ENCODE results near the gene ZBTB24.

GRCh38 chr6:109477184-109477583 lies 5.8 kb downstream of the ZBTB24 start:
- TF ChIP-seq SALL2 (CRISPR knock-in tag; IDR thresholded peaks at IDR 0.05) = no peak
- TF ChIP-seq TEF (CRISPR knock-in tag; IDR thresholded peaks at IDR 0.05) = no peak
- TF ChIP-seq MAX (IDR thresholded peaks at IDR 0.05) = no peak
- no peak for TF ChIP-seq ZNF256 (CRISPR knock-in tag; conservative IDR thresholded peaks at IDR 0.05)
- no peak for TF ChIP-seq MAFK (conservative IDR thresholded peaks at IDR 0.05 in 1 of 2, IDR thresholded peaks at IDR 0.05 in 1 of 2; ENCODE audit: low read length in 2 of 2)
- no peak for TF ChIP-seq POLR2A (IDR thresholded peaks at IDR 0.05; ENCODE audit: insufficient read depth in 1 of 2, low read depth in 2 of 2, low read length in 2 of 2)
- TF ChIP-seq ATF1 (CRISPR knock-in tag; IDR thresholded peaks at IDR 0.05) = no peak
- TF ChIP-seq RBAK (CRISPR knock-in tag; IDR thresholded peaks at IDR 0.05) = no peak
- TF ChIP-seq TAF1 (CRISPR knock-in tag; IDR thresholded peaks at IDR 0.05) = no peak
- no peak for TF ChIP-seq YEATS2 (CRISPR knock-in tag; IDR thresholded peaks at IDR 0.05; ENCODE audit: borderline replicate concordance)
